CD4-positive, alpha-beta T cell treated with Interleukin-17A for 4 hours (primary cell): ENCODE results near the gene XPOT.
A peak's percentile ranks its signal among the peaks of the same experiment; 100 is the strongest.
"Not testable (repeated sequence)": the region's sequence is repeated elsewhere in the genome, so short reads cannot be mapped to it uniquely, and the experiment has no call there.

Experiments
- DNase-seq: peaks from one replicate; pipeline ENCODE4 v3.0.0-alpha.2; 2020; ENCODE audit warnings: mixed read lengths

Gene XPOT, protein sequence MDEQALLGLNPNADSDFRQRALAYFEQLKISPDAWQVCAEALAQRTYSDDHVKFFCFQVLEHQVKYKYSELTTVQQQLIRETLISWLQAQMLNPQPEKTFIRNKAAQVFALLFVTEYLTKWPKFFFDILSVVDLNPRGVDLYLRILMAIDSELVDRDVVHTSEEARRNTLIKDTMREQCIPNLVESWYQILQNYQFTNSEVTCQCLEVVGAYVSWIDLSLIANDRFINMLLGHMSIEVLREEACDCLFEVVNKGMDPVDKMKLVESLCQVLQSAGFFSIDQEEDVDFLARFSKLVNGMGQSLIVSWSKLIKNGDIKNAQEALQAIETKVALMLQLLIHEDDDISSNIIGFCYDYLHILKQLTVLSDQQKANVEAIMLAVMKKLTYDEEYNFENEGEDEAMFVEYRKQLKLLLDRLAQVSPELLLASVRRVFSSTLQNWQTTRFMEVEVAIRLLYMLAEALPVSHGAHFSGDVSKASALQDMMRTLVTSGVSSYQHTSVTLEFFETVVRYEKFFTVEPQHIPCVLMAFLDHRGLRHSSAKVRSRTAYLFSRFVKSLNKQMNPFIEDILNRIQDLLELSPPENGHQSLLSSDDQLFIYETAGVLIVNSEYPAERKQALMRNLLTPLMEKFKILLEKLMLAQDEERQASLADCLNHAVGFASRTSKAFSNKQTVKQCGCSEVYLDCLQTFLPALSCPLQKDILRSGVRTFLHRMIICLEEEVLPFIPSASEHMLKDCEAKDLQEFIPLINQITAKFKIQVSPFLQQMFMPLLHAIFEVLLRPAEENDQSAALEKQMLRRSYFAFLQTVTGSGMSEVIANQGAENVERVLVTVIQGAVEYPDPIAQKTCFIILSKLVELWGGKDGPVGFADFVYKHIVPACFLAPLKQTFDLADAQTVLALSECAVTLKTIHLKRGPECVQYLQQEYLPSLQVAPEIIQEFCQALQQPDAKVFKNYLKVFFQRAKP

DNA sequence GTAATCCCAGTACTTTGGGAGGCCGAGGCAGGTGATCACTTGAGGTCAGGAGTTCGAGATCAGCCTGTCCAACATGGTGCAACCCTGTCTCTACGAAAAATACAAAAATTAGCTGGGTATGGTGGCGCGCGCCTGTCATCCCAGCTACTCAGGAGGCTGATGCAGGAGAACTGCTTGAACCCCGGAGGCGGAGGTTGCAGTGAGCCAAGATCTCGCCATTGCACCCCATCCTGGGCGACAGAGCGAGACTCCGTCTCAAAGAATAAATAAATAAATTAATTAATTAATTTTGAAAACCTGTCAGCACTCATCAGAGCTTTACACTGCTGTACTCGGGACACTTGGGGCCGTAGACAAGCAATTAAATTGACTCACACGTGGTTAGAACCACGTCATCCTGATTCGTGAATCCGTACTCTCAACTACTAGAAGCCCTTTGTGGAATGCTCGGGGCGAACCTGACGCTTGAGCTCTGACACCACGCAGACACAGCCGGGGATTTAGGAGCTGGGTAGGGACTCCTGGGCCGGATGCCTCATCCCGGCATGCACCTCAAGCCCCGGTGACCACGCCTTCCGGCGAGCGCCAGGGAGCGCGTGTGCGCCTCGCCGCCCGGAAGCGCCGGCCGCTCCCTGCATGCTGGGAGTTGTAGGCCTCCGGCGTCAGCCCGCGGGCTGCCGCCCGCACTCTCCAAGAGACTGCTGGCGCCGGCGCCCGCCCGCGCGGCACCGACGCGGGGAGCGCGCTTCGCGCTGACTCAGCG lies at the start of gene XPOT:
Gene XPOT, plus strand, starts transcription at position 686 of the 763 bp plus-strand sequence. CDS start 5,644 bp downstream, outside the sequence.
- DNase-seq: peak; percentile 96

DNA sequence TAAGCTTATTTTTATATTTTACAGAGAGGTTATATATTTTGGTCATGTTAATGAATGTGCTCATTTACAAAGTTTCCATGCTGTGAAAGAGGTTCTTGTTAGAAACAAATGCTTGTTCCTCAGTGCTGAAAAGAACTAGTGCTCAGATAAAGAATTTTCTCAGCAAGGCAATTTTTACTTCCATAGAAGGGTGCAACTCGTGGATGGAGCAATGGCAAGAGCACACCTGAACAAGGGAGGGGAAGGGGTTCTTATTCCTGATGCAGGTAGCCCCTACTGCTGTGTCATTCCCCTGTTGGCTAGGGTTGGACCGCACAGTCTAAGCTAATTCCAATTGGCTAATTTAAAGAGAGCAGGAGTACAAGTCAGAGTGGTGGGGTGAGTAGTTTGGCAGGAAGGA lies 48.0 kb upstream of the XPOT start:
- not testable (repeated sequence) for DNase-seq

GRCh38 chr12:64361173-64361572 lies 43.0 kb upstream of the XPOT start:
- not testable (repeated sequence) for DNase-seq

DNA sequence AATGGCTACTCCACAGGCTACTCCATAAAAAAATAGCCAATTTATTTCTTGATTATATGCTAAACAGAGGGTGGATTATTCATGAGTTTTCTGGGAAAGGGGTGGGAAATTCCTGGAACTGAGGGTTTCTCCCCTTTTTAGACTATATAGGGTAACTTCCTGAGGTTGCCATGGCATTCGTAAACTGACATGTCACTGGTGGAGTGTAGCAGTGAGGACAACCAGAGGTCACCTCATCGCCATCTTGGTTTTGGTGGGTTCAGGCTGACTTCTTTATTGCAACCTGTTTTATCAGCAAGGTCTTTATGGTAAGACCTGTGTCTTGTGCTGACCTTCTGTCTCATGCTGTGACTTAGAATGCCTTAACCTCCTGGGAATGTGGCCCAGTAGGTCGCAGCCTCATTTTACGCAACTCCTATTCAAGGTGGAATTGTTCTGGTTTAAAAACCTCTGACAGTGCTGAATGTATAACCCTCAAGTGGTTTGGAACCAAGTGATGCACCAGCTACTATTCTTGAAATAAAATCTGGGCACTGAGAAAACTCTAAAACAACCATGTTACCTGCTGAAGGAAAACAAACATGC lies 41.4 kb upstream of the XPOT start:
- DNase-seq: no peak

DNA sequence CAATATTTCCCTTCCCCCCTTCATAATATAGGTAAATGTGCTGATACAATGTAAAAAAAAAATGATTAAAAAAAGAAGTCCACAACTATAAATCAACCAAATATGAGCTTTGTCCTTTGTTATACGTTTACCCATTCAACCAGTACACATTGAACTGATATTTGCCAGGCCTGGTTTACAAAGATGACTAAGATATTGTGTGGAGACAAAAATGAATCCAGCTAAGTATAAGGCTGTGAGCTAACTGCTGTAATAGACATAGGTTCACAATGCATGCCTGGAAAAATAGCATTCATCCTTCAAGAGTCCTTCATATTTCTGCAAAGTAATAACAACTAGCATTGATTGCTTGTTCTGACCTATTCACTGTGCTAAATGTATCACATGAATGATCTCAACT lies 20.5 kb upstream of the XPOT start:
- no peak for DNase-seq

- DNase-seq: no peak
Observed at GRCh38 chr12:64385019-64385418, 19.2 kb upstream of the XPOT start.

DNA sequence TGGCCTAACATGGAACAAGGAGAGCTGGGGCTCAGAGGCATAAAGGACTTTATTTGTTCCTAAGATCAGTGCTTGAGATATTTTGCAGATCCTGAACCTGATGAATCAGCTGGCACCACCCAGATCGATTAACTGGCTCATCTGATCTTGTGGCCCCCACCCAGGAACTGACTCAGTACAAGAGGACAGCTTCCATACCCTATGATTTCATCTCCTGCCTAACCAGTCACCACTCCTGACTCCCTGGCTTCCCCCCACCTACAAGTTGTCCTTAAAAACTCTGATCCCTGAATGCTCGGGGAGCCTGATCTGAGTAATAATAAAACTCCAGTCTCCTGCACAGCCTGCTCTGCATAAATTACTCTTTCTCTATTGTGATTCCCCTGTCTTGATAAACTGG lies 18.7 kb upstream of the XPOT start:
- peak; percentile 50 for DNase-seq

DNA sequence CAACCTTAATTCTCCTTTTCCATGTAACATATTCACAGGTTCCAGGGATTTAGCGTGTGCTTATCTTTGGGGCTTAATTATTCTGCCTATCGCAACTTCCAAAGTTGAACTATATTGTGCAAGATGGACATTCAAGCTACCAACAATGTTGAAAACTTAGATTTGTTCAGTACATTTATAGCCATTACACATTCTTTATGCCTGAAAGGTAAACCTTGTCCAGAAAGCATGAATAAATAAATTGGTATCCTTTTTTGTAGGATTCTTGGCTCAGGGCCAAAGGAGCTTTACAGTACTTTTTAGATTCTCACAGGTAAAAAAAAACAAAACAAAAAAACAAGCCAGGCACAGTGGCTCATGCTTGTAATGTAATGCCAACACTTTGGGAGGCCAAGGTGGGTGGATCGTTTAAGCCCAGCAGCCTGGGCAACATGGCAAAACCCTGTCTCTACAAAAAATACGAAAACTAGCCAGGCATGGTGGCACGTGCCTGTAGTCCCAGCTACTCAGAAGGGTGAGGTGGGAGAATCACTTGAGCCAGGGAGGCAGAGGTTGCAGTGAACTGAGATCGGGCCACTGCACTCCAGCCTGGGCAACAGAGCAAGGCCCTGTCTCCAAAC lies 16.9 kb upstream of the XPOT start:
- no peak for DNase-seq

GRCh38 chr12:64389154-64389553 lies 15.0 kb upstream of the XPOT start:
- no peak for DNase-seq

GRCh38 chr12:64390275-64390851 lies 13.8 kb upstream of the XPOT start, which contains the start of gene C12orf56:
Gene C12orf56, minus strand, starts transcription at chr12:64390758. Its CDS starts 193 bp downstream, at chr12:64390565.
- DNase-seq: peak; percentile 53

GRCh38 chr12:64392221-64392620 lies 12.0 kb upstream of the XPOT start:
- DNase-seq: peak; percentile 50

- no peak for DNase-seq
Observed at GRCh38 chr12:64395739-64396138, 8.5 kb upstream of the XPOT start.

- peak; percentile 49 for DNase-seq
Observed at GRCh38 chr12:64400041-64400440, 4.2 kb upstream of the XPOT start.

- no peak for DNase-seq
Observed at GRCh38 chr12:64402181-64402580, 2.0 kb upstream of the XPOT start.

GRCh38 chr12:64404470-64405256 lies 471 bp downstream of the XPOT start:
- peak; percentile 61 for DNase-seq

- DNase-seq: no peak
Observed at GRCh38 chr12:64407342-64408223, 3.4 kb downstream of the XPOT start.

GRCh38 chr12:64411427-64411826 lies 7.2 kb downstream of the XPOT start:
- DNase-seq: no peak

DNA sequence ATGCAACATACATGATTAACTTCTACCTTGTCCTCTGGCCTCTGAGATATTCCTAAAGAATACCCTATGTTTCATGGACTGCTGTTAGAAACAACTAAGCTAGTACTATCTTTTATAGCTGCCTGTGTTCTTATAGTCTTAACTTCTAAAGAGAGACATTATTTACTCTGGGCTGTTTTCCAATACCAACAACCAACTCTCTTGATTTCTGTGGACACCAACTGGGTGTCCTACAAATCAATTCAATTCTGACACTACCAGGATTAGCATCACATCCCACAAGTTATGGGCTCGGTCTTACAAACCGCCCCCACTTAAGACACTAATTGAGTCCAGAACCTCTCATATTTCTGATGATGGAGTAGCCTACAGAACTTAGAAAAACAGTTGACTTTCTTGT lies 8.3 kb downstream of the XPOT start:
- no peak for DNase-seq

DNA sequence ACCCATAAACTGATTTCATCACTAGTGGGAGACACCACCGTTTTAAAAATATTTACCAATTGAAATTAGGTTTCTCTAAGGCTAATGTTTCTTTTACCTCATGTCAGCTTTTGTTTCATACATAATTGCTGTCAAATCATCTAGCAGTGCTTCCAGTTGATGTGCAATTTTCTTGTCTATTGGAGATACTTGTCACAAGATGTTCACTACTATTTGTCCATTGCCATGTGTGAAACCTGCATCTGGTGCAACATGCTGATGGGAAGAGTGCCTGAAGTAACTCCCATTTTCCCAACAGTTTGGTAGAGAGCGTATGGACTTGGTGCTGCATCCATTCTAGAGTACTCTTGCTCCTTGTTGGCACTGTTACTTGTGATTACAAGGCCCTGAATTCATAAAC lies 9.7 kb downstream of the XPOT start:
- DNase-seq: no peak

GRCh38 chr12:64418209-64418608 lies 14.0 kb downstream of the XPOT start:
- DNase-seq: no peak
